Measurements from ENCODE around the gene TCF7L1.
"Not testable (repeated sequence)": the region's sequence is repeated elsewhere in the genome, so short reads cannot be mapped to it uniquely, and the experiment has no call there.

GRCh38 chr2:85333877-85334276, 200.7 kb downstream of the TCF7L1 start:
- TF ChIP-seq CTCF (IDR thresholded peaks at IDR 0.05; ENCODE audit: low read depth, low read length); EZH2phosphoT487 (IDR thresholded peaks at IDR 0.05; ENCODE audit: low read depth): not testable (repeated sequence)
